Mammary epithelial cell (primary cell): ENCODE results near the gene ZNF185.

ENCODE experiments used
- EZH2 ChIP-seq: IDR thresholded peaks from 2 replicates; pipeline ENCODE4 v1.6.1; 2012; ENCODE audit warnings: low read length, inconsistent platforms, borderline replicate concordance
- TF ChIP-seq, protein P1 (sequence below), 2 donors: IDR thresholded peaks in 1 of 2; conservative IDR thresholded peaks in 1 of 2; 2 replicates each; pipeline ENCODE4 v1.5.1; 2011 to 2012; ENCODE audit warnings: inconsistent platforms in 2 of 2, low read length in 2 of 2, mild to moderate bottlenecking in 2 of 2, control low read depth in 1 of 2, low read depth in 1 of 2; ENCODE audit not compliant: insufficient read depth in 1 of 2; ENCODE audit errors: extremely low read depth in 1 of 2

DNA sequence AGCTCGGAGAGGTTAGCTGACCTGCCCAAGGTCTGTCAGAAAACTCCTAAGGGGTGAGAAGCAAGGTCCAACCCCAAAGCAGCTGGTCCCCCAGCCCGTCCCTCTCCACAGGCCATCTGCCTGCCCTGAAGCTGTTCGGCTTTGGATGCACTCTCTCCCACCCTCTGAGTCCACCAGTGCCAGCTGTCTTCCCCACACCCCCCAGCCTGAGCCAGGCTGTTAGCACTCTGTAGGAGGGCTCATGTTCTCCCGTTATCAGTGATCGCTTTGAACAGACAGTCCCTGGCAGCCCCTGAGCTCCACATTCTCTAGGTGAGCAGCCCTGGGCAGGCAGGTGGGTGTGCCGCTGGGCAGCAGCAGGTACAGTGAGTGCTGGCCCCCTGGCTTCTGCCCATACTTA lies 16.0 kb downstream of the ZNF185 start:
- TF ChIP-seq, protein P1, sequence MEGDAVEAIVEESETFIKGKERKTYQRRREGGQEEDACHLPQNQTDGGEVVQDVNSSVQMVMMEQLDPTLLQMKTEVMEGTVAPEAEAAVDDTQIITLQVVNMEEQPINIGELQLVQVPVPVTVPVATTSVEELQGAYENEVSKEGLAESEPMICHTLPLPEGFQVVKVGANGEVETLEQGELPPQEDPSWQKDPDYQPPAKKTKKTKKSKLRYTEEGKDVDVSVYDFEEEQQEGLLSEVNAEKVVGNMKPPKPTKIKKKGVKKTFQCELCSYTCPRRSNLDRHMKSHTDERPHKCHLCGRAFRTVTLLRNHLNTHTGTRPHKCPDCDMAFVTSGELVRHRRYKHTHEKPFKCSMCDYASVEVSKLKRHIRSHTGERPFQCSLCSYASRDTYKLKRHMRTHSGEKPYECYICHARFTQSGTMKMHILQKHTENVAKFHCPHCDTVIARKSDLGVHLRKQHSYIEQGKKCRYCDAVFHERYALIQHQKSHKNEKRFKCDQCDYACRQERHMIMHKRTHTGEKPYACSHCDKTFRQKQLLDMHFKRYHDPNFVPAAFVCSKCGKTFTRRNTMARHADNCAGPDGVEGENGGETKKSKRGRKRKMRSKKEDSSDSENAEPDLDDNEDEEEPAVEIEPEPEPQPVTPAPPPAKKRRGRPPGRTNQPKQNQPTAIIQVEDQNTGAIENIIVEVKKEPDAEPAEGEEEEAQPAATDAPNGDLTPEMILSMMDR (conservative IDR thresholded peaks at IDR 0.05 in 1 of 2, IDR thresholded peaks at IDR 0.05 in 1 of 2; ENCODE audit: extremely low read depth in 1 of 2, insufficient read depth in 1 of 2, low read depth in 1 of 2, low read length in 2 of 2): no peak
- no peak for TF ChIP-seq EZH2
